GM12878 (cell line): ENCODE results near the gene DPF3. TPM values are rescaled to one million over a fixed set of nuclear protein-coding genes. Genes with fewer than 3 reads are reported as not detected.

Experiments used
- ATAC-seq: fragments of 200-7000 bp; cut with Tn5 transposase; 3 replicates; pipeline ENCODE4 v1.9.1; 2020; ENCODE audit warnings: mild to moderate bottlenecking, moderate library complexity
- BruUV-seq: library from RNA; stranded (reverse); fragments of 400-500 nt; replicated peaks from 2 replicates; lab custom pipeline; 2021; lab: Mats Ljungman, UMichigan
- CTCF ChIA-PET: fragments of 300-600 bp; sonication (Branson Sonifier 250); formaldehyde crosslinking; extraction: SDS; loops from one replicate; lab custom pipeline; 2021; ENCODE audit warnings: inconsistent platforms; lab: Yijun Ruan, JAX
- POLR2A ChIA-PET: fragments of 350-600 bp; formaldehyde crosslinking; extraction: SDS; loops from one replicate; lab custom pipeline; 2021; ENCODE audit warnings: inconsistent platforms; lab: Charles Lee
- RAD21 ChIA-PET: fragments of 300-600 bp; sonication (Branson Sonifier 250); formaldehyde crosslinking; loops from one replicate; lab custom pipeline; 2023; ENCODE audit warnings: antibody characterized with exemption; ENCODE audit not compliant: unreplicated experiment; lab: Charles Lee
- SMC1A ChIA-PET: fragments of 300-600 bp; sonication (Branson Sonifier 250); formaldehyde crosslinking; loops from one replicate; lab custom pipeline; 2023; ENCODE audit not compliant: unreplicated experiment, uncharacterized antibody; lab: Charles Lee
- DNase-seq: peaks from one replicate; pipeline ENCODE4 v3.0.0-alpha.2; 2011; ENCODE audit warnings: low read depth, low spot score
- FAIRE-seq: peaks from 3 replicates; lab custom pipeline; 2011; peaks lifted over from hg19 to GRCh38; lab: Jason Lieb, UNC
- H2AFZ ChIP-seq: 2 replicates; pipeline ENCODE4 v1.6.0; 2011; ENCODE audit warnings: low read depth, low read length, control low read depth; ENCODE audit not compliant: control insufficient read depth
- H3K27ac ChIP-seq: 2 replicates; pipeline ENCODE4 v1.5.1; 2011; ENCODE audit warnings: control low read depth; ENCODE audit not compliant: control insufficient read depth, insufficient read depth
- H3K27me3 ChIP-seq, 2 experiments: replicated peaks in 1 of 2; 2 replicates each; pipeline versions ENCODE4 v1.6.0 to v1.6.1; 2011; ENCODE audit warnings: low read length in 1 of 2; ENCODE audit not compliant: control insufficient read depth in 2 of 2, insufficient read depth in 2 of 2
- H3K36me3 ChIP-seq, 2 experiments: 2 replicates each; pipeline ENCODE4 v1.5.1; 2011; ENCODE audit warnings: low read length in 1 of 2; ENCODE audit not compliant: control insufficient read depth in 2 of 2, insufficient read depth in 2 of 2
- H3K4me1 ChIP-seq: 2 replicates; pipeline ENCODE4 v1.6.1; 2011; ENCODE audit warnings: mild to moderate bottlenecking, low read length, moderate library complexity, mixed read lengths; ENCODE audit not compliant: control insufficient read depth, insufficient read depth
- H3K4me2 ChIP-seq: 2 replicates; pipeline ENCODE4 v1.6.0; 2011; ENCODE audit warnings: control low read depth; ENCODE audit not compliant: control insufficient read depth, insufficient read depth
- H3K4me3 ChIP-seq: fragments of 200-600 bp; sonication (generic); 2 replicates; pipeline ENCODE4 v1.5.1; 2016
- H3K79me2 ChIP-seq: 2 replicates; pipeline ENCODE4 v1.6.0; 2011; ENCODE audit warnings: low read length; ENCODE audit not compliant: control insufficient read depth, insufficient read depth
- H3K9ac ChIP-seq: 2 replicates; pipeline ENCODE4 v1.8.0; 2011; ENCODE audit warnings: low read length, control low read depth, mixed read lengths; ENCODE audit not compliant: control insufficient read depth, insufficient read depth
- H3K9me3 ChIP-seq: replicated peaks from 3 replicates; pipeline ENCODE4 v1.5.1; 2011; ENCODE audit warnings: mild to moderate bottlenecking, low read length; ENCODE audit not compliant: control insufficient read depth, insufficient read depth
- H4K20me1 ChIP-seq: 2 replicates; pipeline ENCODE4 v1.6.0; 2011; ENCODE audit not compliant: control insufficient read depth, insufficient read depth
- ATF7 ChIP-seq: fragments of 450-650 bp; IDR thresholded peaks from 2 replicates; pipeline ENCODE4 v1.6.1; 2016; ENCODE audit warnings: low read depth, mild to moderate bottlenecking
- CBX3 ChIP-seq: fragments of 200-600 bp; sonication (generic); IDR thresholded peaks from 2 replicates; pipeline ENCODE4 v1.6.1; 2016; ENCODE audit warnings: low read depth, borderline replicate concordance
- EED ChIP-seq: sonication (generic); IDR thresholded peaks from 2 replicates; pipeline ENCODE4 v1.6.1; 2016; ENCODE audit warnings: antibody characterized with exemption, low read depth
- EGR1 ChIP-seq, 2 experiments: IDR thresholded peaks; 1 replicate in 1 of 2; 2 replicates in 1 of 2; pipeline ENCODE4 v1.6.1; 2011 to 2012; ENCODE audit warnings: low read depth in 2 of 2, low read length in 2 of 2, borderline replicate concordance in 1 of 2, mild to moderate bottlenecking in 1 of 2, moderate library complexity in 1 of 2
- GABPA ChIP-seq: IDR thresholded peaks from 2 replicates; pipeline ENCODE4 v1.6.1; 2014; ENCODE audit warnings: antibody characterized with exemption, low read depth, mild to moderate bottlenecking, inconsistent platforms
- IKZF2 ChIP-seq, 2 experiments: fragments of 450-650 bp; IDR thresholded peaks; 2 replicates each; pipeline ENCODE4 v1.6.1; 2017; ENCODE audit warnings: mild to moderate bottlenecking in 2 of 2, moderate library complexity in 2 of 2
- MEF2B ChIP-seq: fragments of 450-650 bp; IDR thresholded peaks from 2 replicates; pipeline ENCODE4 v1.6.1; 2018; ENCODE audit warnings: mild to moderate bottlenecking, moderate library complexity; ENCODE audit not compliant: partially characterized antibody, poor library complexity, severe bottlenecking
- MYC ChIP-seq: IDR thresholded peaks from 2 replicates; pipeline ENCODE4 v1.6.1; 2011; ENCODE audit warnings: mild to moderate bottlenecking, low read length, moderate library complexity, inconsistent platforms; ENCODE audit not compliant: insufficient read depth, insufficient replicate concordance, insufficient read length, severe bottlenecking
- NFYB ChIP-seq: IDR thresholded peaks from 2 replicates; pipeline ENCODE4 v1.6.1; 2011; ENCODE audit warnings: low read depth, mild to moderate bottlenecking, low read length, improper control_type of control experiment, moderate library complexity; ENCODE audit not compliant: insufficient read depth
- NR2F1 ChIP-seq: fragments of 450-650 bp; conservative IDR thresholded peaks from 2 replicates; pipeline ENCODE4 v1.6.1; 2017; ENCODE audit warnings: mild to moderate bottlenecking
- WGBS: methylation state at CpG from one replicate; pipeline ENCODE4 v1.1.6; 2016; ENCODE audit warnings: low lambda C conversion rate; ENCODE audit not compliant: insufficient replicate concordance, insufficient coverage; ENCODE audit errors: missing lambda C conversion rate; 5-methylcytosine and 5-hydroxymethylcytosine counted together
- in situ Hi-C: fragments of 300-500 bp; cut with MboI; formaldehyde crosslinking; loops from 9 replicates; pipeline ENCODE4 v1.14.3; 2018; ENCODE audit warnings: mixed read lengths
- intact Hi-C: fragments of 100-400 bp; cut with micrococcal nuclease; formaldehyde crosslinking; loops from one replicate; pipeline ENCODE4 v1.14.2; 2022; ENCODE audit not compliant: unreplicated experiment
- polyA plus RNA-seq, 11 experiments: library from polyadenylated mRNA; depleted of rRNA in 4 of 11; unstranded in 6 of 11; stranded (reverse) in 5 of 11; fragments of >200 nt; fragmentation: Nextera tagmentation in 4 of 11; fragmentation: Illumina TruSeq in 1 of 11; extraction: Ambion mirVana in 4 of 11; extraction: Trizol in 1 of 11; gene quantifications; 1 replicate in 1 of 11; 2 replicates in 10 of 11; pipeline versions ENCODE4 v1.2.1 to v1.2.3, GENCODE V29; 2011 to 2016; ENCODE audit warnings: inconsistent platforms in 2 of 11, missing spikeins in 2 of 11, low read depth in 1 of 11
- total RNA-seq, 4 experiments: library from RNA; depleted of rRNA in 3 of 4; stranded (reverse); fragments of >200 nt in 3 of 4; fragmentation: Illumina TruSeq in 1 of 4; extraction: Trizol in 1 of 4; gene quantifications; 2 replicates each; pipeline versions ENCODE4 v1.2.1 to v1.2.3, GENCODE V29; 2013 to 2021
- TF ChIP-seq, protein P1 (sequence below): fragments of 450-650 bp; IDR thresholded peaks from 2 replicates; pipeline ENCODE4 v1.6.1; 2016; ENCODE audit warnings: mild to moderate bottlenecking
- TF ChIP-seq, protein P2 (sequence below): IDR thresholded peaks from 2 replicates; pipeline ENCODE4 v1.6.1; 2011; ENCODE audit warnings: low read depth, low read length, improper control_type of control experiment, borderline replicate concordance

Gene DPF3
- total and polyA plus RNA-seq, 10 of the 15 experiments (the other 5 are each of a cell fraction or from before 2014, with no cell fraction given): 0.69 to 8.0 (median 2.2) TPM

DNA sequence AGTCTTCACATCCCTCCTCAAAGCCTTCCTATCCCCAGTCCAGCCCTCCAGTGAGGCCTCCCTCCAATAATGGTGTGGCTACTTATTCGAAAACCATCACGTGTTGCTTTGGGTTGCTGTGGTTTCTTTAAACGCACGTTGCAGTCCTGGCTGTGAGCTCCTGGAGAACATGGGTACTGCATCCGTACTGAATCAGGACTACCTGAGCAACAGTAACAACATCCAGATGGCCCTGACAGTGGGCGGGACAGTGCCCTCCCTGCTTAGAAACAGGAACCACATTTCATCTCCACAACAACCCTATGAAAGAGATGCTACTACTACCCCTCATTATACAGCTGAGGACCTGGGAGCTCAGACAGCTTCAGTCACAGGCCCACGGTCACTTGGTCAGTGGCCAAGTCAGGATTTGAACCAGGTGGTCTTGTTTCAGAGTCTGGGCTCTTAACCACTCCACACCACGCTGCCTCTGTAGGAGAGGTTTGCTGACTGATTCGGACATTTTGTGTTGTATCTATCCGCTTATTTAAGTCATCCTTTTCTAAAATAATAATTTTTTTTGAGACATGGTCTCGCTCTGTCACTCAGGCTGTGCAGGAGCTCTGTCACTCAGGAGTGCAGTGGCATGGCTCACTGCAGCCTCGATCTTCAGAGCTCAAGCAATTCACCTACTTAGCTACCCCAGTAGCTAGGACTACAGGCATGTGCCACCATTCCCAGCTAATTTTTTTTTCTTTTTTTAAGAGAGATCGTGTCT, 104.8 kb downstream of the DPF3 start:
- no peaks in the 10 kb centered on the region for H3K36me3 ChIP-seq
- DNase-seq: no peak
- ChIA-PET SMC1A (interaction anchor here (1.0 to 1.3 kb wide), 5 partner anchors 9 to 270 kb away, joined by 3 to 5 read pairs (median 3); no protein-coding TSS in a partner anchor), CTCF (no interaction called here), POLR2A (interaction anchor here (1.2 kb wide), 1 partner anchor 157 kb away, joined by 3 read pairs; no protein-coding TSS in a partner anchor), RAD21 (interaction anchor here (0.8 kb wide), 1 partner anchor 222 kb away, joined by 3 read pairs; no protein-coding TSS in a partner anchor)
- 77% methylated on average over 13 of the region's 13 CpGs for WGBS
- no peaks in the 10 kb centered on the region for H3K79me2 ChIP-seq
- no peaks in the 10 kb centered on the region for H3K9me3 ChIP-seq
- no peak overlapping the region for H2AFZ ChIP-seq
- TF ChIP-seq, protein P1, sequence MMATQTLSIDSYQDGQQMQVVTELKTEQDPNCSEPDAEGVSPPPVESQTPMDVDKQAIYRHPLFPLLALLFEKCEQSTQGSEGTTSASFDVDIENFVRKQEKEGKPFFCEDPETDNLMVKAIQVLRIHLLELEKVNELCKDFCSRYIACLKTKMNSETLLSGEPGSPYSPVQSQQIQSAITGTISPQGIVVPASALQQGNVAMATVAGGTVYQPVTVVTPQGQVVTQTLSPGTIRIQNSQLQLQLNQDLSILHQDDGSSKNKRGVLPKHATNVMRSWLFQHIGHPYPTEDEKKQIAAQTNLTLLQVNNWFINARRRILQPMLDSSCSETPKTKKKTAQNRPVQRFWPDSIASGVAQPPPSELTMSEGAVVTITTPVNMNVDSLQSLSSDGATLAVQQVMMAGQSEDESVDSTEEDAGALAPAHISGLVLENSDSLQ: peak; percentile 56
- TF ChIP-seq CBX3 (no peak), NFYB (no peak)
- in situ Hi-C loops: no loop called here
- no peak overlapping the region for H3K9ac ChIP-seq
- H3K4me3 ChIP-seq: no peak overlapping the region
- no peak overlapping the region for H3K27ac ChIP-seq
- intact Hi-C loops: no loop called here
- no peak for FAIRE-seq
- no peak for ATAC-seq
- H3K27me3 ChIP-seq: no peaks in the 10 kb centered on the region
- BruUV-seq: no TSS peak
- H3K4me2 ChIP-seq: no peak overlapping the region
- H3K4me1 ChIP-seq: peaks cover 10% of the 10 kb centered on the region
- H4K20me1 ChIP-seq: no peaks in the 10 kb centered on the region

DNA sequence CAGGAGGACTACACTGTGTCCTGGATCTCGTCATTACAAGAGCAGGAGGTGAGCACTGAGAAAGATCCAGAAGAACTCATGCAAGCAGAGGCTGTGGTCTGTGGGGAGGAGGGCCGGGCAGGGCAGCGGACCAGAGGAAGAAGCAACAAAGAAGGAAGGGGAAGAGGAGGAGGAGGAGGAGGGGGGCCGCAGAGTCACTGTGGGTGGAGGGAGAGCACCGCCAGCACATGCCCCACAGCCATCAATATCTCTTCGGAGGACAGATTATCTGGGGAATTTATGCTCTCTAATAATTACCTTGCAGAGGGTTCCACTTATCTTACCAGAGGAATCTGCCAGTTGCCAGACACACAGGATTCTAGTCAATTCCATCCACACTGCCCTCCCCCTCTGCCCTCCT, 105.6 kb downstream of the DPF3 start:
- Histone ChIP-seq H4K20me1 (no peaks in the 10 kb centered on the region), H3K9ac (no peak overlapping the region), H3K4me2 (no peak overlapping the region), H3K27ac (no peak overlapping the region), H3K4me1 (peaks cover 10% of the 10 kb centered on the region), H3K79me2 (no peaks in the 10 kb centered on the region), H3K36me3 (no peaks in the 10 kb centered on the region), H3K4me3 (no peak overlapping the region), H3K9me3 (no peaks in the 10 kb centered on the region), H2AFZ (no peak overlapping the region; the same call in 1 of the 2 replicates), H3K27me3 (no peaks in the 10 kb centered on the region)
- DNase-seq (no peak), FAIRE-seq (no peak), ATAC-seq (peak; percentile 14; the same call in 2 of the 3 replicates)
- SMC1A ChIA-PET: interaction anchor here (1.2 kb wide), 1 partner anchor 8 kb away, joined by 4 read pairs; no protein-coding TSS in a partner anchor
- intact Hi-C loops: no loop called here
- POLR2A ChIA-PET: no interaction called here
- CTCF ChIA-PET: interaction anchor here (1.2 kb wide), 1 partner anchor 11 kb away, joined by 4 read pairs; no protein-coding TSS in a partner anchor
- WGBS: 16% methylated on average over 6 of the region's 6 CpGs
- RAD21 ChIA-PET: no interaction called here
- no TSS peak for BruUV-seq
- in situ Hi-C loops: no loop called here
- TF ChIP-seq ATF7 (no peak), MEF2B (no peak), MYC (no peak), EED (peak; percentile 44; the same call in 1 of the 2 replicates), NR2F1 (no peak), EGR1 (IDR thresholded peaks at IDR 0.05; ENCODE audit: borderline replicate concordance in 1 of 2, low read depth in 2 of 2, low read length in 2 of 2) (no peak), GABPA (no peak), IKZF2 (IDR thresholded peaks at IDR 0.05) (0 out of 4 replicates have a peak, but pooled peaks of 1 of the 2 experiments have one; percentile 5)
- TF ChIP-seq, protein P1: no peak
- TF ChIP-seq, protein P2, sequence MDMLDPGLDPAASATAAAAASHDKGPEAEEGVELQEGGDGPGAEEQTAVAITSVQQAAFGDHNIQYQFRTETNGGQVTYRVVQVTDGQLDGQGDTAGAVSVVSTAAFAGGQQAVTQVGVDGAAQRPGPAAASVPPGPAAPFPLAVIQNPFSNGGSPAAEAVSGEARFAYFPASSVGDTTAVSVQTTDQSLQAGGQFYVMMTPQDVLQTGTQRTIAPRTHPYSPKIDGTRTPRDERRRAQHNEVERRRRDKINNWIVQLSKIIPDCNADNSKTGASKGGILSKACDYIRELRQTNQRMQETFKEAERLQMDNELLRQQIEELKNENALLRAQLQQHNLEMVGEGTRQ: no peak
